LNCaP clone FGC (cell line): ENCODE data around the gene MLLT3.
A peak's percentile ranks its signal among the peaks of the same experiment; 100 is the strongest.

Experiments used
- DNase-seq: peaks from one replicate; pipeline ENCODE4 v3.0.0-alpha.2; 2011; ENCODE audit warnings: low read depth
- H3K4me3 ChIP-seq: 2 replicates; pipeline ENCODE4 v1.5.1; 2011; ENCODE audit warnings: mild to moderate bottlenecking, low read depth, low read length, control low read depth
- CTCF ChIP-seq: IDR thresholded peaks from 2 replicates; pipeline ENCODE4 v1.5.1; 2012; ENCODE audit warnings: mild to moderate bottlenecking; ENCODE audit not compliant: control insufficient read depth, insufficient read depth; ENCODE audit errors: extremely low read depth

MLLT3 gene

GRCh38 chr9:20526500-20527319 is 95.6 kb downstream of the MLLT3 start:
- no peak for DNase-seq
- H3K4me3 ChIP-seq: no peak overlapping the region
- TF ChIP-seq CTCF: no peak

GRCh38 chr9:20524776-20525175 is 97.5 kb downstream of the MLLT3 start:
- H3K4me3 ChIP-seq: no peak overlapping the region
- DNase-seq: no peak
- peak; percentile 17; the same call in 1 of the 2 replicates for TF ChIP-seq CTCF

- no peak for TF ChIP-seq CTCF
- no peak for DNase-seq
- no peak overlapping the region for H3K4me3 ChIP-seq
Observed at GRCh38 chr9:20518737-20519136, 103.6 kb downstream of the MLLT3 start.

- no peak overlapping the region for H3K4me3 ChIP-seq
- TF ChIP-seq CTCF: no peak
- DNase-seq: peak; percentile 41
Observed at GRCh38 chr9:20513126-20513913, 109.0 kb downstream of the MLLT3 start.

GRCh38 chr9:20512636-20513035 is 109.7 kb downstream of the MLLT3 start:
- TF ChIP-seq CTCF: no peak
- no peak for DNase-seq
- no peak overlapping the region for H3K4me3 ChIP-seq

- no peak for TF ChIP-seq CTCF
- no peak overlapping the region for H3K4me3 ChIP-seq
- no peak for DNase-seq
Observed at GRCh38 chr9:20512106-20512505, 110.2 kb downstream of the MLLT3 start.

- DNase-seq: no peak
- TF ChIP-seq CTCF: no peak
- H3K4me3 ChIP-seq: no peak overlapping the region
Observed at GRCh38 chr9:20511686-20512085, 110.6 kb downstream of the MLLT3 start.
